ENCODE measurements around the gene PXMP2.

PXMP2 gene

GRCh38 chr12:132653567-132654290 is 33.7 kb upstream of the PXMP2 start:
- Mint-ChIP-seq H3K27ac (no peak overlapping the region), H3K4me1 (no peaks in the 10 kb centered on the region), H3K27me3 (no peaks in the 10 kb centered on the region), H3K36me3 (peaks cover 7% of the 10 kb centered on the region), H3K4me3 (no peak overlapping the region), H3K9me3 (no peaks in the 10 kb centered on the region)

GRCh38 chr12:132657004-132657727 is 30.2 kb upstream of the PXMP2 start:
- Mint-ChIP-seq H3K9me3 (no peaks in the 10 kb centered on the region), H3K27ac (no peak overlapping the region), H3K27me3 (no peaks in the 10 kb centered on the region), H3K4me1 (peaks cover 8% of the 10 kb centered on the region), H3K4me3 (no peak overlapping the region), H3K36me3 (peaks cover 9% of the 10 kb centered on the region)

- Mint-ChIP-seq H3K36me3 (peaks cover 13% of the 10 kb centered on the region), H3K9me3 (no peaks in the 10 kb centered on the region), H3K4me1 (peaks cover 15% of the 10 kb centered on the region), H3K27me3 (no peaks in the 10 kb centered on the region), H3K4me3 (no peak overlapping the region), H3K27ac (no peak overlapping the region)
Measured at GRCh38 chr12:132658149-132658894, 29.1 kb upstream of the PXMP2 start.

DNA sequence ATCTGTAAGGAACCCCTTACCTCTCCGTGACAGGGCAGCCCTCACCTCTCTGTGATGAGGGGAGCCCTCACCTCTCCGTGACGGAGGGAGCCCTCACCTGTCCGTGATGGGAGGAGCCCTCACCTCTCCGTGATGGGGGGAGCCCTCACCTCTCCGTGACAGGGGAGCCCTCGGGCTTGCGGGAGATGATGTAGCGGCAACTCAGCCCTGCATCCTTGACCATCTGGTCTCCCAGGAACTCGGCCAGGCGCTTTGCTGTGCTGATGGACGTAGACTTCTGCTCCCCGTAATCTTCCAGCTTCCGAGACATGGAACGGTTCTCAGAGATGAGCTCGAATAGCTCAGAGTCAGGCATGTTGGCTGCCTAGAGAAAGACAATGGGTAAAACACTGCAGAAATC is 28.2 kb upstream of the PXMP2 start:
- Mint-ChIP-seq H3K27ac (no peak overlapping the region), H3K36me3 (peaks cover 14% of the 10 kb centered on the region), H3K4me1 (peaks cover 15% of the 10 kb centered on the region), H3K9me3 (no peaks in the 10 kb centered on the region), H3K4me3 (no peak overlapping the region), H3K27me3 (no peaks in the 10 kb centered on the region)

DNA sequence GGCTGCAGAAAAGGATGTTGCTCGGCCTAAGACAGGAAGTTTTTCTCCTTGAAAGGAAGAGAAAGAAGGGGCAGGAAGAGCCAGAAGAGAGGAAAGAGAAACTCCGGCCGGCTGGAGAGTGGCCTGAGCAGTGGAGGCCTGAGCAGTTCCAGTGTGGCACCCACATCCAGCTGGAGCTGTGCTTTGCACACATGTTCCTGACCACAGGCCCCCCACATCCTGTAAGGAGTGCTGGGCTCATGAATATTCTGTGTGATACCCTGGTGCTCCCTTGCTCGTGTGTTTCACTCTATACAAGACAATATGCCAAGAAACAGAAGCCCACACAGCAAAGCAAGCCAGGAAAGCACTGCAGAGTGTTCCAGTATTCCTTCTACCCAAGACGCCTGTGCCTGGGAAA is 27.3 kb upstream of the PXMP2 start:
- H3K27me3 Mint-ChIP-seq = no peaks in the 10 kb centered on the region
- H3K9me3 Mint-ChIP-seq = no peaks in the 10 kb centered on the region
- peaks cover 15% of the 10 kb centered on the region for H3K4me1 Mint-ChIP-seq
- H3K36me3 Mint-ChIP-seq = peaks cover 11% of the 10 kb centered on the region
- no peak overlapping the region for H3K27ac Mint-ChIP-seq
- peak overlapping the region; percentile 23 for H3K4me3 Mint-ChIP-seq

DNA sequence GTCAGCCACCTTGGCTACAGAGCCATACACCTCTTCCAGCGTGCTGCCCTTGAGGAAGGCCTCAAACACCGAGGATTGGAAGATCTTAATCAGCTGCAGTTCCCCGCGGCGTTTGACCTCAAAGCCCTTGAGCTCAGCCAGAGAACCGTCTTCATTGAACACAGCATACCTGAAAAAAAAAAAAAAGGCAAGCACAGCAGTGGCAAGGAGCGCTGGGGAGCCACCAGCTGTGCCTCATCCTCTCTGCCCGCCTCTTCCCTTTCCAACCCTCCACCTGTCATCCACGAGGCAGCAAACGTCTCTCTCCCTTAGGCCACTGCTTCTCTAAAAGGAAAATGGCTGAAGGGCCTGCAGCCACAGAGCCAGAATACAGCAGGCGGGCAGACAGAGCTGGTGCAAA is 26.4 kb upstream of the PXMP2 start:
- Mint-ChIP-seq H3K9me3 (no peaks in the 10 kb centered on the region), H3K4me3 (no peak overlapping the region), H3K27me3 (no peaks in the 10 kb centered on the region), H3K27ac (no peak overlapping the region), H3K36me3 (peaks cover 16% of the 10 kb centered on the region), H3K4me1 (peaks cover 15% of the 10 kb centered on the region)

- Mint-ChIP-seq H3K4me1 (peaks cover 15% of the 10 kb centered on the region), H3K4me3 (no peak overlapping the region), H3K27me3 (no peaks in the 10 kb centered on the region), H3K27ac (no peak overlapping the region), H3K36me3 (peaks cover 16% of the 10 kb centered on the region), H3K9me3 (no peaks in the 10 kb centered on the region)
Measured at GRCh38 chr12:132661972-132662371, 25.4 kb upstream of the PXMP2 start.

GRCh38 chr12:132662901-132663755 is 24.3 kb upstream of the PXMP2 start:
- H3K4me1 Mint-ChIP-seq = peaks cover 15% of the 10 kb centered on the region
- no peaks in the 10 kb centered on the region for H3K9me3 Mint-ChIP-seq
- no peak overlapping the region for H3K4me3 Mint-ChIP-seq
- H3K36me3 Mint-ChIP-seq = peaks cover 18% of the 10 kb centered on the region
- no peaks in the 10 kb centered on the region for H3K27me3 Mint-ChIP-seq
- no peak overlapping the region for H3K27ac Mint-ChIP-seq

DNA sequence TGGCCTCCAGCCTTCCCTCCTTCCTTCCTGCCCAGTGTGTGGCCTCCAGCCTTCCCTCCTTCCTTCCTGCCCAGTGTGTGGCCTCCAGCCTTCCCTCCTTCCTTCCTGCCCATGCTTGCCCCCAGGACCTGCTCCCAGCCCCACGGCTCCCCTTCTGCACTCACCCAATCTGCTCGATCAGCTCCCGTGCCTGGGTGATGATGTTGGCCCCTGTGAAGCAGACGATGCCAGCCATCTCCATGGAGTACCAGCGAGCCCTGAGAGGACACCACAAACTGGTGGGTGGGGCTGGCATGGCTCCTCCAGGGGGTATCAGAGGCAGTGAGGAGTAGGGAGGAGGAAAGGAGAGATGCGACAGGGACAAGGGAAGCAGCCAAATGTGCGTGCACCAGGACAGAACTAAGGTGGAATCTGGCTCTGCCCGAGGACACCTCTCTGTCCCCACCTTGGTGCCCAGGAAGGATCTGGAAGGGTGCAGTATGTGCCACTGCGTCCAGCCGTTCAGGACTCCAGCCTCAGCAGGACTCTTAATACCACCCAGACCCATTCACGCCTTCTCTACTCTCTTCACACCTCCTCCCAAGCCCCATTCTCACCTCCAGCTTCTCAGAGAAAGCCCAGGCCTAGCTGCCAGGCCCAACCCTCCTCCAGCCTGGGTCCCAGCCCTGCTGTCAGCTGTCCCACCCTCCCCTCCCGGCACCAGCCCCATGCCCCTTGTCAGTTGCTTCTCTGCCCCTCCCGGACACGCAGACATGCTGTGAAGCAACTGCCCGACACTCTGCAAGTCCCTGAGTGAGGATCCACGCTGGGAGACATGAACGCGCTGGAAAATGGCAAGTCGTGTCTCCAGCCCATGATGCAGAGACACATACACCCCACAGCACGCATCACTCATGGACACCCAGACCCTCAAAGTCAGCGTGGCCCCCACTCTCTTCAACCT is 22.9 kb upstream of the PXMP2 start:
- no peak overlapping the region for H3K27ac Mint-ChIP-seq

GRCh38 chr12:132665149-132665491 is 22.3 kb upstream of the PXMP2 start:
- no peak overlapping the region for H3K4me3 Mint-ChIP-seq
- peaks cover 15% of the 10 kb centered on the region for H3K36me3 Mint-ChIP-seq
- peaks cover 11% of the 10 kb centered on the region for H3K4me1 Mint-ChIP-seq
- no peak overlapping the region for H3K27ac Mint-ChIP-seq
- no peaks in the 10 kb centered on the region for H3K9me3 Mint-ChIP-seq
- H3K27me3 Mint-ChIP-seq = no peaks in the 10 kb centered on the region

More for the DNA sequence above, 22.9 kb upstream of the PXMP2 start:
- Mint-ChIP-seq H3K36me3 (peaks cover 18% of the 10 kb centered on the region), H3K27me3 (no peaks in the 10 kb centered on the region), H3K4me3 (no peak overlapping the region), H3K9me3 (no peaks in the 10 kb centered on the region), H3K4me1 (peaks cover 15% of the 10 kb centered on the region)

- no peaks in the 10 kb centered on the region for H3K9me3 Mint-ChIP-seq
- peaks cover 8% of the 10 kb centered on the region for H3K4me1 Mint-ChIP-seq
- peaks cover 15% of the 10 kb centered on the region for H3K36me3 Mint-ChIP-seq
- H3K27ac Mint-ChIP-seq = no peak overlapping the region
- no peaks in the 10 kb centered on the region for H3K27me3 Mint-ChIP-seq
- H3K4me3 Mint-ChIP-seq = no peak overlapping the region
Measured at GRCh38 chr12:132665794-132666193, 21.6 kb upstream of the PXMP2 start.

GRCh38 chr12:132668191-132669088 is 18.9 kb upstream of the PXMP2 start:
- peaks cover 12% of the 10 kb centered on the region for H3K36me3 Mint-ChIP-seq
- no peaks in the 10 kb centered on the region for H3K27me3 Mint-ChIP-seq
- no peak overlapping the region for H3K27ac Mint-ChIP-seq
- no peak overlapping the region for H3K4me3 Mint-ChIP-seq
- H3K4me1 Mint-ChIP-seq = no peaks in the 10 kb centered on the region
- H3K9me3 Mint-ChIP-seq = no peaks in the 10 kb centered on the region

DNA sequence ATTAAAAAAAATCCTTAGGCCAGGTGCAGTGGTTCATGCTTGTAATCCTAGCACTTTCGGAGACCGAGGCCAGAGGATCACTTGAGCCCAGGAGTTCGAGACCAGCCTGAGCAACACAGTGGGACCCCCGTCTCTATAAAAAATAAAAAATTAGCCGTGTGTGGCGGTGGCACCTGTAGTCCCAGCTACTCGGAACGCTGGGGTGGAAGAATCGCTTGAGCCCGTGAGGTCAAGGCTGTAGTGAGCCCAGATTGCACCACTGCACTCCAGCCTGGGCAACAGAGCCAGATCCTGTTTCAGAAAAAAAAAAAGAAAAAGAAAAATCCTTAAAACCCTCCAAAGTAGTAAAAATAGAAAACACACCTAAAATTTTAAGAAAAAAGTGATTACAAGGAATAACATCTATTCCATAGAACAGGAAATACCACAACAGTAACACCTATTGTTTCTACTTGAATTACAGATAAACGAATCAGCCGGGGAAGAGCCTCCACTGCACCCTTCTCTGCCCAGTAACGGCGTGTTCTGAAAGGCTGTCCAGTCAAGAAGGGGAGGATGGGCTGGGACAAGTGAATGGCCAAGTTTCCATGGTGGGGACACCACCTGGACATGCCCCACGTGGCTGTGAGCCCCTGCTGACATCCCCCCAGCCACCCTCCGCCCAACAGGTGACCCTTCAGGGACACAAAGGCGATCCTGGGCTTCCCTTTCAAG is 18.1 kb upstream of the PXMP2 start:
- Mint-ChIP-seq H3K4me1 (no peaks in the 10 kb centered on the region), H3K4me3 (no peak overlapping the region), H3K27ac (no peak overlapping the region), H3K36me3 (peaks cover 11% of the 10 kb centered on the region), H3K9me3 (no peaks in the 10 kb centered on the region), H3K27me3 (no peaks in the 10 kb centered on the region)
